ENCODE measurements around the gene FKBP10. TPM values are rescaled to one million over a fixed set of nuclear protein-coding genes. Genes with fewer than 3 reads are reported as not detected.

The FKBP10 gene
- total and polyA plus RNA-seq, 9 of the 15 experiments (the other 6 are each of a cell fraction or from before 2014, with no cell fraction given) = 0.03 to 3.0 (median 1.4) TPM; not detected in 1

DNA sequence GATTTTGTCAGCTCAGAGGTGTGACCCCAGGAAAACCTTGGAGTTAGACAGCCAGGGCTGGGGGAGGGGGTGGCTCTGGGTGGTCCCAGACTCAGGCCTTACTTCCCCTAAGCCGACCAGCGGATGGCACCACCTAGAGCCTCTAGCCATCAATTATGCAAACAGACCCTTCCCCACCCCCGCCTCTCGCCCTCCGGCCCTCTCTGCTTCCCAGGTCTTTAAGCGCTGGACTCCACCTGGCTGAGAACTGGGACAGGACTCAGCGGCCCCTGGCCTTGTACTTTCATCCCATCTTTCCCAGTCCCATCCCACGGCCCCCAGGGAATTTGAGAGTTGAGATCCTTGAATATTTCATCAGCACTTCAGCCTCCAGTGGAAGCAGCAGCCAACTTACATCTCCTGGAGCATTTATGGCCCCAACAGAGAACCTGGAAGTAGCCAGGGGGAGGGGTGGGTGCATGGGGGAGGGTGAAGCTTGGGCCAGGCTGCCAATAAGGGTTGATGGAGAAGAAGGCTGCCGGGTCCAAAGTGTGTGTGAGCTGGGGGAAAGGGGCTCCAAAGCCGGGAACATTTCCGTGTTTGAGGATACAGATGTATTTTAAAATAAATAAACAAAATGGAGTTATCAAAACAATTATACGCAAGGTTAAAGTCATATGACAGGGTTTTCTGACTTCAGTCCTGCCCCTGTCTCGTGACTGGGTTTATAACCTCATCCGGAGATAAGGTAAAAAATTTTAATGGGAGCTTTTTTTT, 18.8 kb upstream of the FKBP10 start (continued):
- TF ChIP-seq, protein P1, sequence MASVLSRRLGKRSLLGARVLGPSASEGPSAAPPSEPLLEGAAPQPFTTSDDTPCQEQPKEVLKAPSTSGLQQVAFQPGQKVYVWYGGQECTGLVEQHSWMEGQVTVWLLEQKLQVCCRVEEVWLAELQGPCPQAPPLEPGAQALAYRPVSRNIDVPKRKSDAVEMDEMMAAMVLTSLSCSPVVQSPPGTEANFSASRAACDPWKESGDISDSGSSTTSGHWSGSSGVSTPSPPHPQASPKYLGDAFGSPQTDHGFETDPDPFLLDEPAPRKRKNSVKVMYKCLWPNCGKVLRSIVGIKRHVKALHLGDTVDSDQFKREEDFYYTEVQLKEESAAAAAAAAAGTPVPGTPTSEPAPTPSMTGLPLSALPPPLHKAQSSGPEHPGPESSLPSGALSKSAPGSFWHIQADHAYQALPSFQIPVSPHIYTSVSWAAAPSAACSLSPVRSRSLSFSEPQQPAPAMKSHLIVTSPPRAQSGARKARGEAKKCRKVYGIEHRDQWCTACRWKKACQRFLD (CRISPR knock-in tag; IDR thresholded peaks at IDR 0.05) = peak; percentile 85; the same call in 1 of the 2 replicates
- no peak for TF ChIP-seq CHCHD3 (CRISPR knock-in tag; IDR thresholded peaks at IDR 0.05)
- TF ChIP-seq, protein P2, sequence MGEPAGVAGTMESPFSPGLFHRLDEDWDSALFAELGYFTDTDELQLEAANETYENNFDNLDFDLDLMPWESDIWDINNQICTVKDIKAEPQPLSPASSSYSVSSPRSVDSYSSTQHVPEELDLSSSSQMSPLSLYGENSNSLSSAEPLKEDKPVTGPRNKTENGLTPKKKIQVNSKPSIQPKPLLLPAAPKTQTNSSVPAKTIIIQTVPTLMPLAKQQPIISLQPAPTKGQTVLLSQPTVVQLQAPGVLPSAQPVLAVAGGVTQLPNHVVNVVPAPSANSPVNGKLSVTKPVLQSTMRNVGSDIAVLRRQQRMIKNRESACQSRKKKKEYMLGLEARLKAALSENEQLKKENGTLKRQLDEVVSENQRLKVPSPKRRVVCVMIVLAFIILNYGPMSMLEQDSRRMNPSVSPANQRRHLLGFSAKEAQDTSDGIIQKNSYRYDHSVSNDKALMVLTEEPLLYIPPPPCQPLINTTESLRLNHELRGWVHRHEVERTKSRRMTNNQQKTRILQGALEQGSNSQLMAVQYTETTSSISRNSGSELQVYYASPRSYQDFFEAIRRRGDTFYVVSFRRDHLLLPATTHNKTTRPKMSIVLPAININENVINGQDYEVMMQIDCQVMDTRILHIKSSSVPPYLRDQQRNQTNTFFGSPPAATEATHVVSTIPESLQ (CRISPR knock-in tag; IDR thresholded peaks at IDR 0.05) = no peak
- TF ChIP-seq RBM15 (IDR thresholded peaks at IDR 0.05; ENCODE audit: insufficient read depth, low read length) = no peak
- TF ChIP-seq ZNF583 (CRISPR knock-in tag; IDR thresholded peaks at IDR 0.05) = no peak
- TF ChIP-seq CREB3L1 (IDR thresholded peaks at IDR 0.05; ENCODE audit: borderline replicate concordance, low read depth) = no peak
- no peak for TF ChIP-seq BACH1 (tag; IDR thresholded peaks at IDR 0.05)
- TF ChIP-seq ZNF224 (CRISPR knock-in tag; IDR thresholded peaks at IDR 0.05) = no peak
- TF ChIP-seq, protein P3, sequence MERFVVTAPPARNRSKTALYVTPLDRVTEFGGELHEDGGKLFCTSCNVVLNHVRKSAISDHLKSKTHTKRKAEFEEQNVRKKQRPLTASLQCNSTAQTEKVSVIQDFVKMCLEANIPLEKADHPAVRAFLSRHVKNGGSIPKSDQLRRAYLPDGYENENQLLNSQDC (CRISPR knock-in tag; IDR thresholded peaks at IDR 0.05) = no peak
- peak; percentile 46 for TF ChIP-seq NFRKB (IDR thresholded peaks at IDR 0.05; ENCODE audit: low read depth)
- no peak for TF ChIP-seq KLF16 (IDR thresholded peaks at IDR 0.05)
- TF ChIP-seq SUPT5H (IDR thresholded peaks at IDR 0.05) = no peak
- TF ChIP-seq, protein P4, sequence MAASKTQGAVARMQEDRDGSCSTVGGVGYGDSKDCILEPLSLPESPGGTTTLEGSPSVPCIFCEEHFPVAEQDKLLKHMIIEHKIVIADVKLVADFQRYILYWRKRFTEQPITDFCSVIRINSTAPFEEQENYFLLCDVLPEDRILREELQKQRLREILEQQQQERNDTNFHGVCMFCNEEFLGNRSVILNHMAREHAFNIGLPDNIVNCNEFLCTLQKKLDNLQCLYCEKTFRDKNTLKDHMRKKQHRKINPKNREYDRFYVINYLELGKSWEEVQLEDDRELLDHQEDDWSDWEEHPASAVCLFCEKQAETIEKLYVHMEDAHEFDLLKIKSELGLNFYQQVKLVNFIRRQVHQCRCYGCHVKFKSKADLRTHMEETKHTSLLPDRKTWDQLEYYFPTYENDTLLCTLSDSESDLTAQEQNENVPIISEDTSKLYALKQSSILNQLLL (CRISPR knock-in tag; IDR thresholded peaks at IDR 0.05; ENCODE audit: borderline replicate concordance) = no peak
- TF ChIP-seq, protein P5, sequence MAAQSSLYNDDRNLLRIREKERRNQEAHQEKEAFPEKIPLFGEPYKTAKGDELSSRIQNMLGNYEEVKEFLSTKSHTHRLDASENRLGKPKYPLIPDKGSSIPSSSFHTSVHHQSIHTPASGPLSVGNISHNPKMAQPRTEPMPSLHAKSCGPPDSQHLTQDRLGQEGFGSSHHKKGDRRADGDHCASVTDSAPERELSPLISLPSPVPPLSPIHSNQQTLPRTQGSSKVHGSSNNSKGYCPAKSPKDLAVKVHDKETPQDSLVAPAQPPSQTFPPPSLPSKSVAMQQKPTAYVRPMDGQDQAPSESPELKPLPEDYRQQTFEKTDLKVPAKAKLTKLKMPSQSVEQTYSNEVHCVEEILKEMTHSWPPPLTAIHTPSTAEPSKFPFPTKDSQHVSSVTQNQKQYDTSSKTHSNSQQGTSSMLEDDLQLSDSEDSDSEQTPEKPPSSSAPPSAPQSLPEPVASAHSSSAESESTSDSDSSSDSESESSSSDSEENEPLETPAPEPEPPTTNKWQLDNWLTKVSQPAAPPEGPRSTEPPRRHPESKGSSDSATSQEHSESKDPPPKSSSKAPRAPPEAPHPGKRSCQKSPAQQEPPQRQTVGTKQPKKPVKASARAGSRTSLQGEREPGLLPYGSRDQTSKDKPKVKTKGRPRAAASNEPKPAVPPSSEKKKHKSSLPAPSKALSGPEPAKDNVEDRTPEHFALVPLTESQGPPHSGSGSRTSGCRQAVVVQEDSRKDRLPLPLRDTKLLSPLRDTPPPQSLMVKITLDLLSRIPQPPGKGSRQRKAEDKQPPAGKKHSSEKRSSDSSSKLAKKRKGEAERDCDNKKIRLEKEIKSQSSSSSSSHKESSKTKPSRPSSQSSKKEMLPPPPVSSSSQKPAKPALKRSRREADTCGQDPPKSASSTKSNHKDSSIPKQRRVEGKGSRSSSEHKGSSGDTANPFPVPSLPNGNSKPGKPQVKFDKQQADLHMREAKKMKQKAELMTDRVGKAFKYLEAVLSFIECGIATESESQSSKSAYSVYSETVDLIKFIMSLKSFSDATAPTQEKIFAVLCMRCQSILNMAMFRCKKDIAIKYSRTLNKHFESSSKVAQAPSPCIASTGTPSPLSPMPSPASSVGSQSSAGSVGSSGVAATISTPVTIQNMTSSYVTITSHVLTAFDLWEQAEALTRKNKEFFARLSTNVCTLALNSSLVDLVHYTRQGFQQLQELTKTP (IDR thresholded peaks at IDR 0.05; ENCODE audit: low read depth in 1 of 2, partially characterized antibody in 2 of 2) = peak in 1 of 2 experiments; percentile 8
- no peak; the same call in 1 of the 2 replicates for TF ChIP-seq ZNF384 (IDR thresholded peaks at IDR 0.05; ENCODE audit: low read depth, low read length)
- TF ChIP-seq RBM14 (IDR thresholded peaks at IDR 0.05; ENCODE audit: borderline replicate concordance, insufficient read depth, low read depth, low read length) = no peak
- TF ChIP-seq CCAR2 (IDR thresholded peaks at IDR 0.05; ENCODE audit: low read depth, low read length) = no peak

Data from K562 (cell line).